ENCODE results near the gene ATP6V1B1.

DNA sequence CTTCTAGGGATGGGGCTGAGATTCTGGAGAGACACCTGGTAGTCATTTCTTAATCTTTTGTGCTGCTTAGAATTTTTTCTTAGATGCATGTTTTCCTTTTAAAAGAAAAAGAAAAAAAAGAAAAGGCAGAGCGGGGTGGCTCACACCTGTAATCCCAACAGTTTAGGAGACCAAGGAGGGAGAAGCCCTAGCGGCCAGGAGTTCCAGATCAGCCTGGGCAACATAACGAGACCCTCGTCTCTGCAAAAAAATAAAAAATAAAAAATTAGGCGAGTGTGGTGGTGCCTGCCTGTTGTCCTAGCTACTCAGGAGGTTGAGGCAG is 46.0 kb upstream of the ATP6V1B1 start:
- TF ChIP-seq, protein P1, sequence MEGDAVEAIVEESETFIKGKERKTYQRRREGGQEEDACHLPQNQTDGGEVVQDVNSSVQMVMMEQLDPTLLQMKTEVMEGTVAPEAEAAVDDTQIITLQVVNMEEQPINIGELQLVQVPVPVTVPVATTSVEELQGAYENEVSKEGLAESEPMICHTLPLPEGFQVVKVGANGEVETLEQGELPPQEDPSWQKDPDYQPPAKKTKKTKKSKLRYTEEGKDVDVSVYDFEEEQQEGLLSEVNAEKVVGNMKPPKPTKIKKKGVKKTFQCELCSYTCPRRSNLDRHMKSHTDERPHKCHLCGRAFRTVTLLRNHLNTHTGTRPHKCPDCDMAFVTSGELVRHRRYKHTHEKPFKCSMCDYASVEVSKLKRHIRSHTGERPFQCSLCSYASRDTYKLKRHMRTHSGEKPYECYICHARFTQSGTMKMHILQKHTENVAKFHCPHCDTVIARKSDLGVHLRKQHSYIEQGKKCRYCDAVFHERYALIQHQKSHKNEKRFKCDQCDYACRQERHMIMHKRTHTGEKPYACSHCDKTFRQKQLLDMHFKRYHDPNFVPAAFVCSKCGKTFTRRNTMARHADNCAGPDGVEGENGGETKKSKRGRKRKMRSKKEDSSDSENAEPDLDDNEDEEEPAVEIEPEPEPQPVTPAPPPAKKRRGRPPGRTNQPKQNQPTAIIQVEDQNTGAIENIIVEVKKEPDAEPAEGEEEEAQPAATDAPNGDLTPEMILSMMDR (IDR thresholded peaks at IDR 0.05): no peak
- no peak for TF ChIP-seq POLR2A (IDR thresholded peaks at IDR 0.05)

All from suprapubic skin (tissue), 3 donors.